ENCODE measurements around the gene NME8. TPM values are rescaled to one million over a fixed set of nuclear protein-coding genes. Genes with fewer than 3 reads are reported as not detected.

Gene NME8
- total and polyA plus RNA-seq, 2 of the 4 experiments (the other 2 are of a cell fraction): not detected

- Histone ChIP-seq H3K79me1 (ENCODE audit: low read depth in 1 of 2, low read length in 2 of 2) (no peaks in the 10 kb centered on the region), H3K27me3 (ENCODE audit: control insufficient read depth, insufficient read depth, low read length) (no peaks in the 10 kb centered on the region), H2AFZ (replicated peaks; ENCODE audit: low read length, poor library complexity) (no peak overlapping the region), H3K18ac (ENCODE audit: low read depth, low read length) (no peak overlapping the region), H3K56ac (ENCODE audit: extremely low read depth, insufficient read depth, low read length) (no peak overlapping the region), H2BK5ac (ENCODE audit: low read depth, low read length, poor library complexity, severe bottlenecking) (no peak overlapping the region), H2BK120ac (ENCODE audit: low read depth, low read length) (no peak overlapping the region), H3K9ac (ENCODE audit: low read depth, low read length) (no peak overlapping the region), H3K4ac (ENCODE audit: low read depth, low read length) (no peak overlapping the region), H2BK15ac (ENCODE audit: low read depth, low read length) (no peak overlapping the region), H3K4me2 (ENCODE audit: low read depth, low read length) (no peak overlapping the region), H3K4me3 (ENCODE audit: insufficient read depth, low read depth, low read length) (no peak overlapping the region), H4K8ac (ENCODE audit: low read depth in 2 of 2, low read length in 2 of 2) (no peak overlapping the region), H2AK9ac (replicated peaks; ENCODE audit: low read depth, low read length, poor library complexity) (no peak overlapping the region), H3K9me3 (ENCODE audit: control insufficient read depth, insufficient read depth, low read length) (peaks cover 5% of the 10 kb centered on the region; the same call in 1 of the 2 replicates), H3K23ac (ENCODE audit: low read depth, low read length) (no peak overlapping the region), H3K27ac (ENCODE audit: insufficient read depth, low read length) (no peak overlapping the region), H3K36me3 (ENCODE audit: control insufficient read depth, insufficient read depth, low read length) (no peaks in the 10 kb centered on the region), H3K9me1 (ENCODE audit: insufficient read depth, low read length) (no peaks in the 10 kb centered on the region), H4K5ac (ENCODE audit: low read depth, low read length) (no peak overlapping the region), H2BK20ac (ENCODE audit: low read depth, low read length) (no peak overlapping the region), H3K14ac (replicated peaks; ENCODE audit: low read depth, low read length) (no peak overlapping the region), H4K91ac (ENCODE audit: insufficient read depth, low read depth, low read length) (no peak overlapping the region), H3K4me1 (ENCODE audit: control insufficient read depth, insufficient read depth, low read length) (no peaks in the 10 kb centered on the region), H4K20me1 (ENCODE audit: insufficient read depth, low read length) (no peaks in the 10 kb centered on the region), H2AK5ac (ENCODE audit: low read depth, low read length) (no peak overlapping the region)
- no peak for ATAC-seq (ENCODE audit: low read depth)
- CTCF ChIA-PET: interaction anchor here (0.6 kb wide), 1 partner anchor 17 kb away, joined by 3 read pairs; no protein-coding TSS in a partner anchor
- WGBS, 2 experiments (ENCODE audit: extremely low coverage in 2 of 2, insufficient read length in 1 of 2): no CpG with 5 or more reads among the region's 2 CpGs
- no peak for TF ChIP-seq ELK1 (IDR thresholded peaks at IDR 0.05; ENCODE audit: borderline replicate concordance, low read depth, low read length)
- TF ChIP-seq MAZ (IDR thresholded peaks at IDR 0.05; ENCODE audit: borderline replicate concordance, low read depth, low read length): no peak
- TF ChIP-seq BHLHE40 (IDR thresholded peaks at IDR 0.05; ENCODE audit: low read depth, low read length): no peak
- TF ChIP-seq POLR2A (IDR thresholded peaks at IDR 0.05; ENCODE audit: low read depth, low read length): no peak
- TF ChIP-seq CEBPB (IDR thresholded peaks at IDR 0.05; ENCODE audit: low read depth, low read length): no peak
- no peak for TF ChIP-seq CHD1 (IDR thresholded peaks at IDR 0.05; ENCODE audit: low read depth, low read length)
- TF ChIP-seq SMC3 (IDR thresholded peaks at IDR 0.05; ENCODE audit: low read depth, low read length): no peak
- no peak for TF ChIP-seq RAD21 (IDR thresholded peaks at IDR 0.05; ENCODE audit: low read length)
- TF ChIP-seq USF2 (IDR thresholded peaks at IDR 0.05; ENCODE audit: low read depth, low read length): no peak
- no peak for TF ChIP-seq FOS (IDR thresholded peaks at IDR 0.05; ENCODE audit: low read depth, low read length)
- no peak for TF ChIP-seq NFE2L2 (IDR thresholded peaks at IDR 0.05; ENCODE audit: low read depth, low read length)
- TF ChIP-seq CTCF (conservative IDR thresholded peaks at IDR 0.05; ENCODE audit: low read depth, low read length): no peak
- TF ChIP-seq MXI1 (IDR thresholded peaks at IDR 0.05; ENCODE audit: borderline replicate concordance, low read depth, low read length): no peak
- TF ChIP-seq RFX5 (IDR thresholded peaks at IDR 0.05; ENCODE audit: low read depth, low read length): no peak
- TF ChIP-seq MAFK (IDR thresholded peaks at IDR 0.05; ENCODE audit: low read depth, low read length): no peak
- POLR2A ChIA-PET (ENCODE audit: unreplicated experiment): no interaction called here
- no TSS peak for BruUV-seq (replicated peaks)
- no peak for DNase-seq
- dilution Hi-C loops (cut with HindIII; ENCODE audit: low sequenced_read_pairs, unreplicated experiment) (no loop called here), in situ Hi-C loops (cut with MboI; ENCODE audit: low sequenced_read_pairs) (no loop called here), intact Hi-C loops (cut with micrococcal nuclease) (no loop called here)
Observed at GRCh38 chr7:37853468-37853867, 5.1 kb downstream of the NME8 start.

Measured in IMR-90 (cell line).